ENCODE measurements around the gene CHST6.

Gene CHST6

DNA sequence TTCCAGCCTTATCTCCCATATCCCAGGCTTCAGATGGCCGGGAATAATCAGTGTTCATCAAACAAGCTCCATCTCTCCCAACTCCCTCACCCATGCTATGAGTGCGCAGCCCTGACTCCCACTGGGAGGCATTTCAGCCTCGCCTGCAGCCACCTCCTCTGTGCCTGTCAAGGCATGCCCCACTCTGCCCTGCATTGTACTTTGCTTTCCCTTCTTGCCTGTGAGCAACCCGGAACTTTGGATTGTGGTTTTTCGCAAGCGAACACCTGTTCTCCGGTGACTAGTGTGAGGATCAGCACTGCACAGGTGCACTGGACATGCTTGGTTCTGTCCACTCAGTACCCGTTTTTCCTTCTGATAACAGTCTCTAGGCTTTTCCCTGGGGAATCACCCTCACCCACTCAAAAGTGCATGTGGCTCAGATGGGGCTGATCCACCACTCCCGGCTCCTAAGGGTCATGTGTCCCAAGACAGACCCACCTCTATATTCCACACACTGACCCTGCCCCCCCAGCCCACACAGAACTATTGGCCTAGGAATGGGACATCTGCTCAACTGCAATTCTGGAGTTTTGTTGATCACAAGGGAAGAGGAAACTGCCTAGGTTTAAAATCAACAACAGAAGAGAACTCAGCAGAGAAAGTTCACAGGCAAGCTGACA lies 9.1 kb downstream of the CHST6 start:
- H3K4me3 ChIP-seq (ENCODE audit: low read length) = no peak overlapping the region
- DNase-seq (ENCODE audit: low read depth, low spot score) = no peak
- no peaks in the 10 kb centered on the region for H3K36me3 ChIP-seq (ENCODE audit: control insufficient read depth, insufficient read depth, low read length)

DNA sequence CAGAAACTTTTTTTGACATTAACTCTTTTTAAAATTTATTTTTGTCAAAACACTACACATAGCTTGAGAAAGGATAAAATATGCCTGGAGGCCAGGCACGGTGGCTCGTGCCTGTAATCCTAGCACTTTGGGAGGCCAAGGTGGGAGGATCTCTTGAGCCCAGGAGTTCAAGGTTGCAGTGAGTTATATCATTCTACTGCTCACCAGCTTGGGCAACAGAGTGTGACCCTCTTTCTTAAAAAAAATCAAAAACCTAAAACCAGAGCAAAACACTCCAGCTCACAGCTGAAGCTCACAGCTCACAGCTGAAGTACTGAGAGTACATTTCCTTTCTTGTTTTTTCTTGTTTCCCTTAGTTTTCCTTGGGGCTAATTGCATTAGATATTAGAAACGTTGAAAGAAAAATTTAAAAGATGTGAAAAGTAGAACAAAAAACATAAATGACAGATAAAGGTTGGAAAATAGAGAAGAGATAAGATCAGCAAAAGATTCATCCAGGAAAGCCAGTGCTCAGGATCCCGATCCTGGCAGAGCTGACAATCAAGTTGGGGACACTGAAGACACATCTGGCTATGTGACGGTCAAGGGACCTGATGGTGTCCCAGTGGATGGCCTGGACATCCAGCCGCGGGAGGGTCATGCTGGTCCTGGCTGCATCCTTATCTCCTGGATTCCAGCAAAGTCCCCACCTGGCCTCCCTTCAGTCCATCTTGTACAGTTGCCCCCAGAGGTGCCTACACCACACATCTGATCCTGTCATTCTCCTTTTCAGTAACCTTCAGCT lies 9.8 kb downstream of the CHST6 start:
- Histone ChIP-seq H3K27ac (ENCODE audit: low read length) (no peak overlapping the region), H3K4me1 (ENCODE audit: control insufficient read depth, insufficient read depth, low read length) (no peaks in the 10 kb centered on the region), H3K36me3 (ENCODE audit: control insufficient read depth, insufficient read depth, low read length) (no peaks in the 10 kb centered on the region), H3K9me3 (ENCODE audit: control insufficient read depth, insufficient read depth, low read length) (no peaks in the 10 kb centered on the region), H3K4me3 (ENCODE audit: low read length) (no peak overlapping the region), H3K27me3 (ENCODE audit: control insufficient read depth, insufficient read depth, low read length) (no peaks in the 10 kb centered on the region)
- WGBS (ENCODE audit: insufficient coverage, insufficient read length) = 100% methylated on average over 1 of the region's 7 CpGs
- no peak for DNase-seq (ENCODE audit: low read depth, low spot score)

More for the DNA sequence above, 9.1 kb downstream of the CHST6 start:
- H3K27me3 ChIP-seq (ENCODE audit: control insufficient read depth, insufficient read depth, low read length) = no peaks in the 10 kb centered on the region
- no peaks in the 10 kb centered on the region for H3K4me1 ChIP-seq (ENCODE audit: control insufficient read depth, insufficient read depth, low read length)
- no CpG with 5 or more reads among the region's 9 CpGs for WGBS (ENCODE audit: insufficient coverage, insufficient read length)
- no peaks in the 10 kb centered on the region for H3K9me3 ChIP-seq (ENCODE audit: control insufficient read depth, insufficient read depth, low read length)
- H3K27ac ChIP-seq (ENCODE audit: low read length) = no peak overlapping the region

DNA sequence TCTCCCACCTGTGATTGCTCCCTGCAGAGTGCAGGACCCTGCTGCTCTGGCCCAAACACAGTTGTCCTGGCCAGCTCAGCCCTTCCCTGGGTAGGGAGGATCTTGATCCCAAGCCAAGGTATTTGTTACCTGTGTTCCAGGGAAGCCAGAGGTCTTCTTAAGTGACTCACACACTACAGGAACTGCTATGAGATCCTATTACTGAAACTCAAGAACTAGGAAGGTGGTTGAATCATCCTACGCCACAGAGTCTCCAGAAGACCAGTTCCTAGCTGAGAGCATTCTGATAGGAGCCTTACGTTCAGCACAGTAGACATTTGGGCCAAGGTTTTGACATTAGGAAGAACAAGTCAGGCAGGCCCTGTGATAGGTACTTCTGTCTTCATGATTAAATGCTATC lies 12.0 kb downstream of the CHST6 start:
- Histone ChIP-seq H3K4me3 (ENCODE audit: low read length) (no peak overlapping the region), H3K36me3 (ENCODE audit: control insufficient read depth, insufficient read depth, low read length) (peaks cover 11% of the 10 kb centered on the region), H3K4me1 (ENCODE audit: control insufficient read depth, insufficient read depth, low read length) (no peaks in the 10 kb centered on the region), H3K27ac (ENCODE audit: low read length) (no peak overlapping the region), H3K27me3 (ENCODE audit: control insufficient read depth, insufficient read depth, low read length) (no peaks in the 10 kb centered on the region), H3K9me3 (ENCODE audit: control insufficient read depth, insufficient read depth, low read length) (no peaks in the 10 kb centered on the region)
- WGBS (ENCODE audit: insufficient coverage, insufficient read length) = no CpG with 5 or more reads among the region's 2 CpGs
- no peak for DNase-seq (ENCODE audit: low read depth, low spot score)

DNA sequence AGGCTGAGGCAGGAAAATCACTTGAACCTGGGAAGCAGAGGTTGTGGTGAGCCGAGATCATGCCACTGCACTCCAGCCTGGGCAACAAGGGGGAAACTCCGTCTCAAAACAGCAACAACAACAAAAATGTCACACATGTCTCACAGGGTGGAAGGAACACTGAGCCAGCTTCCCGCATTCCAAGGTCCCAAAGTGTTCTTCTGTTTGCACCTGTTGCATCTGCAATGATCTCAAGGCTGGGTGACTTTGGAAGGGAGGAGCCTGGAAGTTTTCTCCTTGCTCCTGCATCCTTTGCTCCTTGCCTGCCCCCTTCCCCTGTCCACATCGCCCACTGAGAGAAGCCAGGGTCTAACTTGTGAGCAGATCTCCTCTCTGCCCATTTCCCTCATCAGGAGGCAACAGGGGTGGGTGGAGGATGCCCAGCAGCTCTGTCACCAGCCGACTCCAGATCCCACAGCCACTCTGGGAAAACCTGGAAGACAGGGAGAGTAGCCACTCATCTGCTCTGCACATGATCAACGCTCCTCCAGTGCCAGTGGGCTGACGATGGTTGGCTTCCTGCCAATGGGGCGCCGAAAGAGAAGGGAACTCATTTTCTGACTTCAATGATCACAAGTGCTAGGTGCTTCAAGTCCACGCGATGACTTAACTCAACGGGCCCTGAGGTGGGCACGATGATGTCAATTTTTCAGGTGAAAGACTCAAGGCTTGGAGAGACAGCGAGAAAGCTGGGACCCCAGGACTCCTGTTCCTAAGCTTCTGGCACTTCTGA lies 12.6 kb downstream of the CHST6 start:
- H3K4me3 ChIP-seq (ENCODE audit: low read length) = no peak overlapping the region
- H3K27me3 ChIP-seq (ENCODE audit: control insufficient read depth, insufficient read depth, low read length) = no peaks in the 10 kb centered on the region
- DNase-seq (ENCODE audit: low read depth, low spot score) = no peak
- WGBS (ENCODE audit: insufficient coverage, insufficient read length) = no CpG with 5 or more reads among the region's 14 CpGs
- H3K36me3 ChIP-seq (ENCODE audit: control insufficient read depth, insufficient read depth, low read length) = peaks cover 11% of the 10 kb centered on the region
- H3K9me3 ChIP-seq (ENCODE audit: control insufficient read depth, insufficient read depth, low read length) = no peaks in the 10 kb centered on the region
- H3K27ac ChIP-seq (ENCODE audit: low read length) = no peak overlapping the region
- no peaks in the 10 kb centered on the region for H3K4me1 ChIP-seq (ENCODE audit: control insufficient read depth, insufficient read depth, low read length)

DNA sequence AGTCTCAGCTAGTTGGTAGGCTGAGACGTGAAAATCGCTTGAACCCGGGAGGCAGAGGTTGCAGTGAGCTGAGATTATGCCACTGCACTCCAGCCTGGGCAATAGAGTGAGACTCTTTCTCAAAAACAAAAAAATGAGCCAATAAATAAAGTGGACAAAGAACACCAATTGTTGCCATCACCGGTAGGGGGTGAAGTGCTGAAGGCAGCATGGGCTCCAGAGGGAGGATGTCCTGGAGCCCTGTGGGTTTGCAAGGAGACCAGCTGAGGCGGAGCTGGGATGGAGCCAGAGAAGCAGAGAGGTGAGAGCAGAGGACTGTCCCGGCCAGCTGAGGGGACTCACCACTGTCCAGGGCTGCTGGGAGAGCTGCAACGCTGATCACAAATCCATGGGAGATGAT lies 13.8 kb downstream of the CHST6 start:
- Histone ChIP-seq H3K27me3 (ENCODE audit: control insufficient read depth, insufficient read depth, low read length) (no peaks in the 10 kb centered on the region), H3K27ac (ENCODE audit: low read length) (no peak overlapping the region), H3K4me3 (ENCODE audit: low read length) (no peak overlapping the region), H3K36me3 (ENCODE audit: control insufficient read depth, insufficient read depth, low read length) (peaks cover 11% of the 10 kb centered on the region), H3K4me1 (ENCODE audit: control insufficient read depth, insufficient read depth, low read length) (no peaks in the 10 kb centered on the region), H3K9me3 (ENCODE audit: control insufficient read depth, insufficient read depth, low read length) (no peaks in the 10 kb centered on the region)
- no peak for DNase-seq (ENCODE audit: low read depth, low spot score)
- no CpG with 5 or more reads among the region's 7 CpGs for WGBS (ENCODE audit: insufficient coverage, insufficient read length)

DNA sequence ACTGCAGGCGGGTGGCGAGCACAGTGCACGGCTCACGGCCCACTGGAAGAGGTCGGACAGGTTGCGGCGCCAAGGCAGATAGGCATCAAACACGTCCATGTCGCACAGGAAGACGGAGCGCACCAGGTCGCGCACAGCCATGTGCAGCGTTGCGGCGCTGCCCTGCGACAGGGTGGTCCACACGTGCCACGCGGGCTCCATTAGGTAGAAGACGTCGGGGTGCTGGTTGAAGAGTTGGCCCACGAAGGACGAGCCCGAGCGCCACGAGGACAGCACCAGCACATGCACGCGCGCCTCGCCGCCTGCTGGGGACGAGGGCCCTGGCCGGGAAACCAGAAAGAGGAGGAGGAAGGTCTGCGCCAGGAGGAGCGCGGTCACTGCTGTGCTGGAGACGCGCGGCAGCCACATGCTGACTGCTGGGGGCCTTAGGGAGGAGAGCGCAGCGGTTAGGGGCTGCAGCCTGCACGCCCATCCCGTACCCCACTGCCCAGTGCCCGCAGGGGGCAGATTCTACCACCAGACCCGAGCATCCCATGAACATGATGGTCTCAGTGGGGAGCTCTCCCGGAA lies 15.7 kb downstream of the CHST6 start:
- Histone ChIP-seq H3K4me3 (ENCODE audit: low read length) (no peak overlapping the region), H3K36me3 (ENCODE audit: control insufficient read depth, insufficient read depth, low read length) (peaks cover 11% of the 10 kb centered on the region), H3K27ac (ENCODE audit: low read length) (no peak overlapping the region), H3K27me3 (ENCODE audit: control insufficient read depth, insufficient read depth, low read length) (no peaks in the 10 kb centered on the region), H3K9me3 (ENCODE audit: control insufficient read depth, insufficient read depth, low read length) (no peaks in the 10 kb centered on the region), H3K4me1 (ENCODE audit: control insufficient read depth, insufficient read depth, low read length) (no peaks in the 10 kb centered on the region)
- no peak for DNase-seq (ENCODE audit: low read depth, low spot score)
- whole genome bisulfite sequencing (ENCODE audit: insufficient coverage, insufficient read length) = no CpG with 5 or more reads among the region's 47 CpGs

DNA sequence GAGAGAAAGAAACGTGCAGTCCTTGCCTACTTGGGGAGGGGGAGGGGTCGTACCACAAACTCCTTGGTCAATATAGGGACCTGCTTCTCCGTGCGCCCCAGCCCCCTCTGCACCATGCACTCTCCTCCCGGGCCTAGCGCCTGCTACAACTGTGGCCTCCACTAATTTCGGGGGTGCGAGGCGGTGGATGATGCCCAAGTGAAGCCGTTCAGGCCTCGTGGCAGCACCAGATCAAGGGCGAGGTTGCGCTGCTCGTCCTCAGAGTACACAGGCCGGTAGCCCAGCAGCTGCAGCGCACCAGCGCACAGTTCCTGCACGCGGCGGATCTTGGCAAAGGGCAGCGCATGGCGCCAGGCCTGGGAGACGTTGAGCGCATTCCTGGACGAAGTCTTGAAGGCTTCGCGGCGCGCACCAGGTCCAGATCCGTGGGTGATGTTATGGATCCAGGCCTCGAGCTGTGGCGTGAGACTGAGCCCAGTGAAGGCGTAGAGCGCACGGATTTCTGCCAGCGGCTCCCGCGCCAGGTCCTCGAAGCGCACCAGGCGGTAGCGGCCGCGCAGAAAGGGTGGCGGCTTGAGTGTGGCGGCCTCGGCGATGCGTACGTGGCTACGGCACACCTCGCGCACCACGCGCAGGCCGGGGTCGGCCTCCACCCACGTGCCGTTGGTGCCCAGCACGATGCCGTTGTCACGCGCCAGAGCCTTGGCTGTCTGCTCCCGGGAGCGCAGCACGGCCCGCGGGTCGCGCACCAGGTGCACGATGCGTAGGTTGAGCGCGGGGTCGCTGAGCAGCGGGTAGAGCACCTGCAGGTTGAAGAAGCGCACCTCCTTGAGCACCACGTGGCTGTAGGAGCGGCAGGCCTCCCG lies 16.5 kb downstream of the CHST6 start:
- H3K4me1 ChIP-seq (ENCODE audit: control insufficient read depth, insufficient read depth, low read length) = no peaks in the 10 kb centered on the region
- no peak overlapping the region for H3K27ac ChIP-seq (ENCODE audit: low read length)
- no peaks in the 10 kb centered on the region for H3K9me3 ChIP-seq (ENCODE audit: control insufficient read depth, insufficient read depth, low read length)
- DNase-seq (ENCODE audit: low read depth, low spot score) = no peak
- H3K27me3 ChIP-seq (ENCODE audit: control insufficient read depth, insufficient read depth, low read length) = no peaks in the 10 kb centered on the region
- no peak overlapping the region for H3K4me3 ChIP-seq (ENCODE audit: low read length)
- WGBS (ENCODE audit: insufficient coverage, insufficient read length) = no CpG with 5 or more reads among the region's 80 CpGs
- H3K36me3 ChIP-seq (ENCODE audit: control insufficient read depth, insufficient read depth, low read length) = peaks cover 11% of the 10 kb centered on the region

DNA sequence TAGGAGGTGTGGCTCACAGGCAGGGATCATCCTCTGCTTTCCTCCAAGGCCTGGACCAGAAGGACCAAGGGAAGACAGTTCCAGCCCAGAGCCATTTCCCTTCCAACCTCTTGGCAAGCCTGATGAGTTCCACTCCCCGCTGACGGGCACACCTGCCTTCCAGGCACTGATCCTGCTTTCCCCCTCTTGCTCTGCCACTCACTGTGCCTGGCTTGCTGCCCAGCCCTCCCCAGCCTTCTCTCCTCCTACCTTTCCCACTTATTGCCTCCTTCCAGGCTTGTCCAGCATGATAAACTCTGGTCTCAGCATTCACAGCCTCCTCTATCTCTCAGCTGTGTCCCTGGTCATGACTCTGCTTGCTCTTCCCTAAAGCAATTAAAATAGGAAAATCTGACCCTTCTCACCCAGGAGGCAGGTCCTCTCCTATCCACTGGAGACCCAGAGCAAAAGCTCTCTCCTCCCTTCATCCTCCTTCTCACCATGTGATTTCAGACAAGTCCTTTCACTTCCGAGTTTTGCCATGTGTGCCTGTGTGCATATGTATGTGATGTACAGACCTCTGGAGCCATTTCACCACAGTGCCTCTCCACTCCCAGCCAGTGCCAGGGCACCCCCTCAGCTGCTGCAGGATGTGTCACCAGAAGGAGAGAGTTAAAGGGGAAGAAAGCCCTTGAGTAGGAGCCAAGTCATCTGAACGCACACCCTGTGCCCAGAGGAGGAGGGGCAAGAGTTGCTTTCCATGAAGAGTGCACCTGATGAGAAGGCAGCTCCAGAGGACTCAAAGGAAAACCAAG lies 17.4 kb downstream of the CHST6 start:
- no peak overlapping the region for H3K4me3 ChIP-seq (ENCODE audit: low read length)
- peaks cover 15% of the 10 kb centered on the region for H3K36me3 ChIP-seq (ENCODE audit: control insufficient read depth, insufficient read depth, low read length)
- H3K4me1 ChIP-seq (ENCODE audit: control insufficient read depth, insufficient read depth, low read length) = no peaks in the 10 kb centered on the region
- no peaks in the 10 kb centered on the region for H3K27me3 ChIP-seq (ENCODE audit: control insufficient read depth, insufficient read depth, low read length)
- H3K9me3 ChIP-seq (ENCODE audit: control insufficient read depth, insufficient read depth, low read length) = no peaks in the 10 kb centered on the region
- no CpG with 5 or more reads among the region's 4 CpGs for WGBS (ENCODE audit: insufficient coverage, insufficient read length)
- DNase-seq (ENCODE audit: low read depth, low spot score) = no peak
- H3K27ac ChIP-seq (ENCODE audit: low read length) = no peak overlapping the region

DNA sequence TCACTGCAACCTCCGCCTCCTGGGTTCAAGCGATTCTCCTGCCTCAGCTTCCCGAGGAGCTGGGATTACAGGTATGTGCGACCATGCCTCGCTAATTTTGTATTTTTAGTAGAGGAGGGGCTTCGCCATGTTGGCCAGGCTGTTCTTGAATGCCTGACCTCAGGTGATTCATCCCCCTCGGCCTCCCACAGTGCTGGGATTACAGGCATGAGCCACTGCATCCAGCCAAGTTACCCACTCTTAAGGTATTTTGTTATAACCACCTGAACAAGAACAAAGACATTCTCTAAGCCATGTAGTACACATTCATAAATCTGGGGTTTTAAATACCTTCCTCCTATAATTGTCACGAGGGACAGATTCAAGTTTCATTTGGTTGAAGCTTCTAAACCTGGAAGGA lies 18.4 kb downstream of the CHST6 start:
- DNase-seq (ENCODE audit: low read depth, low spot score) = no peak
- Histone ChIP-seq H3K4me1 (ENCODE audit: control insufficient read depth, insufficient read depth, low read length) (no peaks in the 10 kb centered on the region; the same call in 1 of the 2 replicates), H3K9me3 (ENCODE audit: control insufficient read depth, insufficient read depth, low read length) (no peaks in the 10 kb centered on the region), H3K36me3 (ENCODE audit: control insufficient read depth, insufficient read depth, low read length) (peaks cover 17% of the 10 kb centered on the region), H3K27me3 (ENCODE audit: control insufficient read depth, insufficient read depth, low read length) (no peaks in the 10 kb centered on the region), H3K4me3 (ENCODE audit: low read length) (no peak overlapping the region), H3K27ac (ENCODE audit: low read length) (no peak overlapping the region)
- no CpG with 5 or more reads among the region's 8 CpGs for WGBS (ENCODE audit: insufficient coverage, insufficient read length)
